Chondrocyte (in vitro differentiated cells): Measurements from ENCODE around the gene HPS4. TPM values are rescaled to one million over a fixed set of nuclear protein-coding genes. Genes with fewer than 3 reads are reported as not detected.

ENCODE experiments used
- DNase-seq: peaks from one replicate; pipeline ENCODE4 v3.0.0; 2021; ENCODE audit warnings: mixed read lengths, low spot score
- H3K27ac Mint-ChIP-seq: one replicate; pipeline ENCODE4 v1.8.0; 2021; ENCODE audit warnings: mild to moderate bottlenecking, moderate library complexity, mixed read lengths; ENCODE audit not compliant: unreplicated experiment
- H3K27me3 Mint-ChIP-seq: 2 replicates; pipeline ENCODE4 v1.8.0; 2021; ENCODE audit warnings: low read depth, mixed read lengths
- H3K36me3 Mint-ChIP-seq: 2 replicates; pipeline ENCODE4 v1.8.0; 2021; ENCODE audit warnings: low read depth, mixed read lengths
- H3K4me1 Mint-ChIP-seq: 2 replicates; pipeline ENCODE4 v1.8.0; 2021; ENCODE audit warnings: low read depth, mild to moderate bottlenecking, mixed read lengths
- H3K4me3 Mint-ChIP-seq: one replicate; pipeline ENCODE4 v1.8.0; 2021; ENCODE audit warnings: mild to moderate bottlenecking, moderate library complexity, mixed read lengths; ENCODE audit not compliant: unreplicated experiment
- H3K9me3 Mint-ChIP-seq: 2 replicates; pipeline ENCODE4 v1.8.0; 2021; ENCODE audit warnings: low read depth, mixed read lengths
- CTCF ChIP-seq: fragments of 200-600 bp; sonication (generic); IDR thresholded peaks from 2 replicates; pipeline ENCODE4 v1.5.0; 2021; ENCODE audit warnings: antibody characterized with exemption, mild to moderate bottlenecking, moderate library complexity
- total RNA-seq: library from RNA; stranded (reverse); gene quantifications from 3 replicates; pipeline ENCODE4 v1.2.1, GENCODE V29; 2021

The HPS4 gene
- total RNA-seq, 1 donor from 2014 or later, result 28.2 TPM

GRCh38 chr22:26448334-26448733 is 35.2 kb downstream of the HPS4 start:
- peaks cover 11% of the 10 kb centered on the region for H3K36me3 Mint-ChIP-seq
- no peaks in the 10 kb centered on the region for H3K9me3 Mint-ChIP-seq
- no peak for TF ChIP-seq CTCF
- H3K27me3 Mint-ChIP-seq, result no peaks in the 10 kb centered on the region
- H3K4me1 Mint-ChIP-seq, result no peaks in the 10 kb centered on the region
- DNase-seq, result no peak
- no peak overlapping the region for H3K4me3 Mint-ChIP-seq
- no peak overlapping the region for H3K27ac Mint-ChIP-seq

- Mint-ChIP-seq H3K27ac (no peak overlapping the region), H3K9me3 (no peaks in the 10 kb centered on the region), H3K27me3 (no peaks in the 10 kb centered on the region), H3K4me3 (no peak overlapping the region), H3K4me1 (no peaks in the 10 kb centered on the region), H3K36me3 (peaks cover 11% of the 10 kb centered on the region)
- DNase-seq, result no peak
- TF ChIP-seq CTCF, result no peak
These were observed 35.8 kb downstream of the HPS4 start for GRCh38 chr22:26447584-26448329.

- no peak overlapping the region for H3K27ac Mint-ChIP-seq
- DNase-seq, result no peak
- no peaks in the 10 kb centered on the region for H3K4me1 Mint-ChIP-seq
- no peaks in the 10 kb centered on the region for H3K27me3 Mint-ChIP-seq
- H3K9me3 Mint-ChIP-seq, result no peaks in the 10 kb centered on the region
- peaks cover 9% of the 10 kb centered on the region for H3K36me3 Mint-ChIP-seq
- no peak overlapping the region for H3K4me3 Mint-ChIP-seq
- no peak for TF ChIP-seq CTCF
These were observed 36.6 kb downstream of the HPS4 start for GRCh38 chr22:26446808-26447515.

GRCh38 chr22:26445577-26446275 is 37.9 kb downstream of the HPS4 start:
- Mint-ChIP-seq H3K4me3 (no peak overlapping the region), H3K27ac (no peak overlapping the region), H3K27me3 (no peaks in the 10 kb centered on the region), H3K4me1 (no peaks in the 10 kb centered on the region), H3K9me3 (no peaks in the 10 kb centered on the region), H3K36me3 (peaks cover 5% of the 10 kb centered on the region)
- no peak for TF ChIP-seq CTCF
- no peak for DNase-seq

GRCh38 chr22:26444777-26445176 is 38.8 kb downstream of the HPS4 start:
- H3K4me1 Mint-ChIP-seq, result no peaks in the 10 kb centered on the region
- no peak overlapping the region for H3K4me3 Mint-ChIP-seq
- H3K36me3 Mint-ChIP-seq, result no peaks in the 10 kb centered on the region
- no peaks in the 10 kb centered on the region for H3K27me3 Mint-ChIP-seq
- H3K9me3 Mint-ChIP-seq, result no peaks in the 10 kb centered on the region
- no peak overlapping the region for H3K27ac Mint-ChIP-seq
- no peak for TF ChIP-seq CTCF
- no peak for DNase-seq
